AG09309 (cell line): ENCODE results near the gene ICAM2.
"Not testable (repeated sequence)": the region's sequence is repeated elsewhere in the genome, so short reads cannot be mapped to it uniquely, and the experiment has no call there.

Experiments used
- DNase-seq: peaks from one replicate; pipeline ENCODE4 v3.0.0-alpha.2; 2010; ENCODE audit warnings: low read depth
- H3K4me3 ChIP-seq: 2 replicates; pipeline ENCODE4 v1.5.1; 2011; ENCODE audit warnings: mild to moderate bottlenecking, low read depth, low read length, moderate library complexity; ENCODE audit not compliant: control insufficient read depth
- TF ChIP-seq, protein P1 (sequence below): IDR thresholded peaks from 2 replicates; pipeline ENCODE4 v1.5.1; 2011; ENCODE audit warnings: mild to moderate bottlenecking, low read depth, low read length, inconsistent platforms; ENCODE audit not compliant: insufficient read depth, control insufficient read depth; ENCODE audit errors: missing control alignments

ICAM2 gene

DNA sequence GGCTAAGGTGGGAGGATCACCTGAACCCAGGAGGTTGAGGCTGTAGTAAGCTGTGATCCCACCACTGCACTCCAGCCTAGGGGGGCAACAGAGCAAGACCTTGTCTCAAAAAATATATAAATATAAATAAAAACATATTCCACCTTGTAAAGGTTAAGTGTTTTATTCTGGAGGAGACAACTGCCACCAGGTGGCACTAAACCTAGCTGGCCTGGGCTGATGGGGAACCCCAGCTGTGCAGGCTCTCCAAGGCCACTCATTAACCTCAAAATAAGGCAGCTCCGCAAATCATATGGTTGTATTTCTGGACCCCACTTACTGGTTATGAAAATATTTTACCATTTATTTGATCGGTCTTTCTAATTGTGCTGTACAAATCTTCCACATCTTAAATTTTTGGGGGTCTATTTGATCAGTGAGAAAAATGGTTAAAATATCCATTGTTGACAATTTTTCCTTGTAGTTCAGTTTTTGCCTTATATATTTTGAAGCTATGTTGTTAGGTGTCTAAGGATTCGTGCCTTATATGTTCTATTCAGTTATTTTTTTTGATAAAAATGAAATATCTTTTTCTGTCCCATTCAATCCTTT is 8.5 kb upstream of the ICAM2 start:
- TF ChIP-seq, protein P1, sequence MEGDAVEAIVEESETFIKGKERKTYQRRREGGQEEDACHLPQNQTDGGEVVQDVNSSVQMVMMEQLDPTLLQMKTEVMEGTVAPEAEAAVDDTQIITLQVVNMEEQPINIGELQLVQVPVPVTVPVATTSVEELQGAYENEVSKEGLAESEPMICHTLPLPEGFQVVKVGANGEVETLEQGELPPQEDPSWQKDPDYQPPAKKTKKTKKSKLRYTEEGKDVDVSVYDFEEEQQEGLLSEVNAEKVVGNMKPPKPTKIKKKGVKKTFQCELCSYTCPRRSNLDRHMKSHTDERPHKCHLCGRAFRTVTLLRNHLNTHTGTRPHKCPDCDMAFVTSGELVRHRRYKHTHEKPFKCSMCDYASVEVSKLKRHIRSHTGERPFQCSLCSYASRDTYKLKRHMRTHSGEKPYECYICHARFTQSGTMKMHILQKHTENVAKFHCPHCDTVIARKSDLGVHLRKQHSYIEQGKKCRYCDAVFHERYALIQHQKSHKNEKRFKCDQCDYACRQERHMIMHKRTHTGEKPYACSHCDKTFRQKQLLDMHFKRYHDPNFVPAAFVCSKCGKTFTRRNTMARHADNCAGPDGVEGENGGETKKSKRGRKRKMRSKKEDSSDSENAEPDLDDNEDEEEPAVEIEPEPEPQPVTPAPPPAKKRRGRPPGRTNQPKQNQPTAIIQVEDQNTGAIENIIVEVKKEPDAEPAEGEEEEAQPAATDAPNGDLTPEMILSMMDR: peak; percentile 78
- no peak overlapping the region for H3K4me3 ChIP-seq
- peak; percentile 21 for DNase-seq

DNA sequence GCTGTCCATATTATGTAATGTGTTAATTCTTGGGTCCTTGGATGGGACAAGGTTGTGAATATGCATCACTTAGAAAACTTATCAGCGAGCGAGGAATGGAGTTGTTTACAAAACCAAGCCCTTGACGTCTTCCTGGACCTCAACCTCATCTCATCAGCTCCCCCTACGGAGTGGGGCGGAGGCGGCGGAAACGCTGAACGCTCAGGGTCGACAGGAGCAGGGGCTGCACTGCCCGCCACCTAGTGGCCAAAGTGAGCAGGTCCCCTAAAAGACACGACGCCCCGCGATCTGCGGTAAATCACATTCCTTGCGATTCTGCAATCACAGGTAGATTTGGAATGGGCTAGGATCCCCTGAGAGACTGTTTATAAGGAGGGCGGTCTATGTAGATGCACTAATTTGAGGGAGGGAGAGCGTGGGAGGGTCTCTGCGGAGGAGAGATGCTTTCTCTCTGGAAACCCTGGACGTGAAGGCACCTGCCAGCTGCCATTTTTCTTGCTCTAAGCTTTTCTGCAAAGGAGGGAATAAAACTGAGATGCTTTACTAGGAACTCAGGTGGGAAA is 5.4 kb upstream of the ICAM2 start:
- no peak overlapping the region for H3K4me3 ChIP-seq
- TF ChIP-seq, protein P1: peak; percentile 90
- DNase-seq: no peak

DNA sequence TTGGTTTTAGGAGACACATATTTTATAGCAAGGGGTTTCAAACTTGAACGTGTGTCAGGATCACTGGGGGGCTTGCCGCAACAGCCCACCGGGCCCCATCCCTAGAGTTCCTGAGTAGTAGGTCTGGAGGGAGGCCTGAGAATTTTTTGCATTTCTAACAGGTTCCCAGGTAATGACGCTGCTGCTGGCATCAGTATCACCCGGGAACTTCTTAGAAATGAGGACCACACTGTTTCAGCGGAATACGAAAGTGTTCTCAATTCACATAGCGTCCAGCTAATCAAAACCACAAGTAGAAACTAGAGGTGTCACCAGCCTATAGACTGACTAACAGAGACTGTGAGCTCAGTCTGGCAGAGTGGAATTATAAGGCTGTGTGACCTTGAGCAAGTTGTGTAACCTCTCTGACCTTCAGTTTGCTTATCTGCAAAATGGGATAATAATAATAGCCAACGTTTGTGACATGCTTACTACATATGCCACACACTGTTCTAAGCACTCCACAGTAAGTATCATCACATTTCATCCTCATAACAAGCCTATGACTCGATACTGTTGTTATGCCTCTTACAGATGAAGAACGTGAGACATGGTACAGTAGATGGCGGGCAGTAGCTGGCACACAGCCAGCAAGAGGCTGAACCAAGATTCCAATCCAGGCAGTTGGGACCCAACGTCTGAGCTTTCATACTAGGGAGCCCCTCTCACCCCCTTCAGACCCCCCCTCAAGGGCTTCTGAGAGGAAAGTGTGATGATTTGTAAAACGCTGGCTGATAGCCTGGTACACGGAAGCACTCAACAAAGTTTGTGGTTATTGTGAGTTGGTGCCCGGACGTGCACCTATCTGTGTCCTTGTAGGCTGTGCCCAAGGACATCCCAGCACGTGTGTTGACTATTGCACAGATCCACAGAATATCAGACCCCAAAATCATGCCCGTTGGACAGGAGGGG is 4.6 kb upstream of the ICAM2 start:
- TF ChIP-seq, protein P1: no peak
- no peak overlapping the region for H3K4me3 ChIP-seq
- no peak for DNase-seq

GRCh38 chr17:64024215-64024654 is 3.8 kb upstream of the ICAM2 start:
- H3K4me3 ChIP-seq: no peak overlapping the region
- no peak for DNase-seq
- TF ChIP-seq, protein P1: no peak

GRCh38 chr17:64022611-64023063 is 2.2 kb upstream of the ICAM2 start:
- DNase-seq: no peak

DNA sequence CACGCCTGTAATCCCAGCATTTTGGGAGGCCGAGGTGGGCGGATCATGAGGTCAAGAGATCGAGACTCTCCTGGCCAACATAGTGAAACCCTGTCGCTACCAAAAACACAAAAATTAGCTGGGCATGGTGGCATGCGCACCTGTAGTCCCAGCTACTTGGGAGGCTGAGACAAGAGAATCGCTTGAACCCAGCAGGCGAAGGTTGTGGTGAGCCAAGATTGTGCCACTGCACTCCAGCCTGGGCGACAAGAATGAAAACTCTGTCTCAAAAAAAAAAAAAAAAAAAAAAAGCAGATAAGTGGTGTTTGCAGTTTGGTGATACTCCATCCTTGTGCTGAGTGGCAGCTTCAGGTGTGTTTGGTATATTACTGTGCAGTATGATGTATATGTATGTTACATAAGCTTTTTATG is 877 bp downstream of the ICAM2 start:
- not testable (repeated sequence) for DNase-seq, H3K4me3 ChIP-seq

More at GRCh38 chr17:64022611-64023063, 2.2 kb upstream of the ICAM2 start:
- H3K4me3 ChIP-seq: no peak overlapping the region
- TF ChIP-seq, protein P1: no peak

- no peak for DNase-seq
Measured at GRCh38 chr17:64017381-64017980, 3.0 kb downstream of the ICAM2 start.

More at GRCh38 chr17:64017381-64017980, 3.0 kb downstream of the ICAM2 start:
- no peak overlapping the region for H3K4me3 ChIP-seq
- TF ChIP-seq, protein P1: peak; percentile 20
